ENCODE measurements around the gene LPAR2.

Gene LPAR2

DNA sequence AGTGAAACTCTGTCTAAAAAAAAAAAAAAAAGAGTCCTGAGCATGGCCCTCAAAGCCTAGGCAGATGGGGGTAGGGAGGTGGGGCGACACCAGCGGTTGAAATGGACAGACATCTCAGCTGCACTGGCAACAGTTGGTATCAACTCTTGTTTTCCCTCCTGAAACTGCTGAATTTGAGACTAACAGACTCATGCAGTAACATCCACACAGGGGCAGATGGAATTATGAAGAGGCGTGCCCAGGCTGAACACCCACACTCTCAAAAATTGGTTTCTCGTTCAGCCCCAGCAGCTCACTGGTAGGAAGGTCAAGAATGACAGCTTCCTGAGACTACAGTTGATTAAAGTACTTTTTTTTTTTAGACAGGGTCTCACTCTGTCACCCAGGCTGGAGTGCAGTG, 33.6 kb downstream of the LPAR2 start:
- DNase-seq: no peak

DNA sequence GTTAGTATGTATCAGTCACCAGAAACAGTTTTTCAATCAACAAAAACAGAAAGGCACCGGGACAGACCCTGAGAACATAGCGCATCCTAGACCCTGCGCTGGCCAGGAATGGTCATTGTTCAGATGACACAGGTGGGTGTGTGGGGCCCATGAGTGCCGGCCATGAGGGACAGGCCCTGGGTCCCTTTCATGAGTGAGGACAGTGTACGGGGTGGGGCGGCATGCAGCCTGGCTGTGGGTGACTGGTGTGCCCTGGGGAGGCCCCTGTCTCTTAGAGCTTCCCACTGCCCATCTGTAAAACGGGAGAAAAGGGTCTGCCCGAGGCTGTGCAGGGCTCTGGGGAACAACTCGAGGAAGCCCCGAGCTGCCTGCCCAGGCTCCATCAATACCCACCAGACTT, 35.3 kb downstream of the LPAR2 start:
- no peak for DNase-seq

DNA sequence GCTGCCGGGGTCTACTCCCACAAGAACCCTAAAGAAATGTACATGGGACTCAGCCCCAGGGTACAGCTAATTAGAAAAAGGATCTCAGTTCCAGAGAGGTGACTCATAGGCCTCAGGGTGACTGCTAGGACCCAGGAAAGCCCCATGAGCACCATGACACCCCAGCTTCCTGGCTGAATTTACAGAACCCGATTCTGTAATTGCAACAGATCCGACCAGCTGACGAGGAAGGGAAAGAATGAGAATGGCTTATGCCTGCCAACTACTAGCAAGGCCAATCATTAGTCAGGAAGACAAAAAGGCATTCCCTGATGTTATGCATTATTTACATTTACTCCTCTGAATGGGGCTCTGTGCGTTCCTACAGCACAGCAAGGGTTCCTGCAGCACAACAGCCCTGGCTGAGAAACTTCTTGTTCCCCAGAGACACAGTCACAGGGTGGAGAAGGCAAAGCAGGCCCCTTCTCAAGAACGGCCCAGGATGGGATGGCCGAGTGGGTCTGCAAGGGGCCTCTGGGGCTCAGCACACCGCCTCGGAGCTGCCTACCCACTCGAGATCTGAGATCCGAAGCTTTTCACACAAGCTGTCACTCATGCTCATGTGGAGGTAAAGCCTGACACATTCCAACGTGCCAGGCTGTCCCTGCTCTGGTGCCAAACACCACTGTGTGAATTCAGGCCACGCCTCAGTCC, 36.7 kb downstream of the LPAR2 start:
- peak in 1 of 2 donors; percentile 41 for DNase-seq

DNA sequence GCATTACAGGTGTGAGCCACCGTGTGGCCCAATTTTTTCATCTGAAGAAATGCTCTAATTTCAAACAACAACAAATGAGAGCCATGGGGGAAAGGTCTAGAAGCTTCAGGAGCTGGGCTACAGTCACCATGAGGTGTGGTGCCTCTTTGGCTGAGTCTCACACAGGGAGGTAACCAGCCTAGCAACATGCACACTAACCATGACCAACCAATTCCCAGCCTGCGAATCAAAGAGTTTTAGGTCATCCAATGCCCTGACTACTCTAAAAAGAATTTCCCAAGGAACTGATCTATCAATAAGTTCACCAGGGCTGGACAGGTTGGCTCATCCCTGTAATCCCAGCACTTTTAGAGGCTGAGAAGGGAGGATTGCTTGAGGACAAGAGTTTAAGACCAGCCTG, 39.5 kb downstream of the LPAR2 start:
- no peak for DNase-seq

DNA sequence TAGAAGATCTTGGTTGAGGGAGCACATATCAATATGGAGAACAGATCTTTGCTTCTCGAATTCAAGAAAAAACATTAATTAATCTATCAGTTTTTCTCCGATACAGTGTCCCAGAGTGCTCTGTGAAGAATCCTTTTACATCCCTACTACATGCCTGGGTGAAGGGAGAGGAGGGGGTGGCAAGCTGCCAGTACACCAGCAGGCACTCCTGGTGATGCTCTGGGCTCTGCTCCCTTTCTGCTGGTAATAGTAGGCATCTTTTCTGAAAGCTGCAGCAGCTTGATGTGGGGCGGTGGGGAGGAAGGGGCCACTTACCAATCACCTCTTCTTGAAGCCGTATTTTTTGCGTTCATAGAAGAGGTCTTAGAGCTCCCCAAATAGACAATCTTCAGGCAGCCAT, 40.2 kb downstream of the LPAR2 start:
- no peak for DNase-seq

DNA sequence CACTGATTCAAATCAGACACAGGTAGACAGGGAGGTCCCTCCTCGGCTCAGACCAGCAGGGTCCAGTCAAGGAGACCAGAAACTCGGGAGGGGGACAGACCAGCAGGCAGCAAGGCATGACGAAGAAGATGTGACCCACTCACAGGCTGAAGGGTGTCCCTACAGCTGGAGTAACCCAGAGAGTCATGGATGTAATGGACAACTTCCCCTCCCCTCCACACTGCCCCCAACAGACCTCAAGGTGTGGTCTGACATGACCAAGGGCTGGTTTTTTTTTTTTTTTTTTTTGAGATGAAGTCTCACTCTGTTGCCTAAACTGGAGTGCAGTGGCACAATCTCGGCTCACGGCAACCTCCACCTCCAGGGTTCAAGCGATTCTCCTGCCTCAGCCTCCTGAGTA, 43.7 kb downstream of the LPAR2 start:
- no peak for DNase-seq

DNA sequence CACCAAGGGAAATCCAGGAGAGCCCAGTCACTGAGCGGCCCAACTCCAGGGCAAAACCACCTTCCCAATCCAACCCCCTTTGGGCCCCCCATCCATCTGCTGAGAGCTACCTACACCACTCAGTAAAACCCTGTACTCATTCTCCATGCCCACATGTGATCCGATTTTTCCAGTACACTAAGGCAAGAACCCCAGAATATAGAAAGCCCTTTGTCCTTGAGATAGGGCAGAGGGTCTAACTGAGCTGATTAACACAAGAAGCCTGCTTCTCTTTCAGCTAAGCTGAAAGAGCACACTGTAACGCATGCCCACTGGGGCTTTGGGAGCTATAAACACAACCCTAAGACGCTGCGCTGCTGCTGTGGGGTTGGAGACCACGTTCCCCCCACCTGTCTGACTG, 45.5 kb downstream of the LPAR2 start:
- no peak for DNase-seq

DNA sequence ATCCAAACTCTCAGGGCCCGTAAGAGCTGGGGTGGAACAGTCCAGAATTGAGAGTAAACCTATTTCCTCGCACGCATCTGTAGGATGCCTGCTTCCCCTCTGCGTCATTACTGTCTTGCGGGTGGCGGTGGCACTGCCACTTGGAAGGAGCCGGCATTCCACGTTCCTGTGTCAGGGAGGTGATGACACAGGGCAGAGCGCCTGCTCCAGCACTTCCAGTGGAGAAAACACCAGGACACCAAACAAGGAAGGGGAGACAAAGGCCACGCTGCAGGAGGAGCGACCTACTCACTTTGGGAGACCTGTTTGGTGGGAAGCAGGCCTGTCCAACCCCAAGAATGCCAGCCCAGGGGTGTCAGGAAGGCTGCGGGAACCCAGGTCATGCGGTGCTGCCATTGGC, 46.6 kb downstream of the LPAR2 start:
- DNase-seq: no peak

DNA sequence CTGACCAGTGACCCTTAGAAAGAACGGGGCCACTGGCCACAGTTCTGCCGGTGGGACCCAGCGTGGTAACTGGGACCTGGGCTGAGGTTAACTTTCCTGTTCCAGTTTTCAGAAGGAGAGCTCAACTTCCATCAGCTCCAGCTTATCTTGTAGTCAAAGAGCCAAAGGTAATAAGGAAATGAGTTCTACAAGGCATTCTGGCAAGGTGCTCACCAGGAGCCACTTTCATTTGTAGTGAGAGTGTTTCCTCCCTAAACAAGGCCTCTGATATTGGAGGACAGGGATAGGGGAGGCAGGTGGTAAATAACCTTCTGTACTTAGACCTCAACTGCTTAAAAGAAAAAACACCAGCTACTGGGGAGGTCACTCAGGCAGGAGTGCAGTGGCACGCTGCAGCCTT, 47.6 kb downstream of the LPAR2 start:
- no peak for DNase-seq

DNA sequence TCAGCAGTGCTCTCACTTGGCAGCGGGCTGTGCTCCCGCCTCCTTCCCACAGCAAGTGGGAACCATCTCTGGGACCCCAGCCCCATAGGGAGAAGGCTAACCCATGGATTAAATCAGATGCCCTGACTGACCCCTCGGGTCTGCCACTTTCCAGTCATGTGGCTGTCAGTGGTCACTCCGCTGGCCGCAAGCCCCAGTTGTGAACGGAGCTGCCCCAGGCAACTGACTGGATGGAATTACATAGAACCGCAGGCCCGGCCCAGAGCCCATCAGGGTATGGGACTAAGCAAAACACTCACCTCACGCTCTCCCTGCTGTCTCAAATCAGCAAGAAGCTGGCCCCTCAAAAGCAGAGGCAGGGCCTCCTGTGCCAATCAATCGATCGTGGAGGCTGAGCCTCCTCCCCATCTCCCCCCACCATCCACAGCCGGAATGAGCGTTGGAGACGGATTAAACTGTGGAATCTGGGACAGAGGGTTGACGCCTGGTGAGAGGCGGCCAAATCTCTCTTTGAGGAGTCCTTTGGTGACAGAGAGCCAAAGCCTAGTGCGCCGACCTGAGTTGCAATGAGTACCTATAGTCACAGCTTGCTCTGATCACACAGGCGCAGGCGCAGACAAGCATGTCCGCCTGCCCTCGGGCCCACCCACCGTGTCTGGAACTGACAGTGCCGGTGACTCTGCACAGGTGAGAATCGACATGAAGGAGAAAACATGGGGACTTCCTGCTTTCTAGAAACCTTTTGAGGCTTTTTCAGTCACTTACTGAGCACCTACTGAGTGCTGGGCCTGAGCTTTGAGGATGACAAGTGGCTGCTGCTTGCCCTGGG, 48.3 kb downstream of the LPAR2 start:
- no peak for DNase-seq

DNA sequence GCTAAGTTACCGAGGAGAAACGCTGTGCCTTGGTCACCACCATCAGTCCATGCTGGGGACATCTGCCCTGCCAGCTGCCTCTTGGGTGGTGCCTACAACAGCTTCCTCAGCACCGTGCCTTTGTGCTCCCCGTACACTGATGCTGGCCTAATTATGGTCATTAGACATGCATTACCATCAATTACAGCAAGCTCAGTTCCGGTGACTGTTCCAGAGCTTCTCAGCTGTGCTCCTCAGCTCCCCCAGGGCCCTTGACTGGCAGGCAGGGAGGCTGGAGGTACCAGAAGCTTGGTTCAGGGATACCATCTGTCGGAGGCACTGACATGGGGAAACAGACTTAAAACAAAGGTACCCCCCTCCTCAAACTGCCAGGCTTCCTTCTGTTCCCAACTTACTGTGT, 49.8 kb downstream of the LPAR2 start:
- DNase-seq: no peak

DNA sequence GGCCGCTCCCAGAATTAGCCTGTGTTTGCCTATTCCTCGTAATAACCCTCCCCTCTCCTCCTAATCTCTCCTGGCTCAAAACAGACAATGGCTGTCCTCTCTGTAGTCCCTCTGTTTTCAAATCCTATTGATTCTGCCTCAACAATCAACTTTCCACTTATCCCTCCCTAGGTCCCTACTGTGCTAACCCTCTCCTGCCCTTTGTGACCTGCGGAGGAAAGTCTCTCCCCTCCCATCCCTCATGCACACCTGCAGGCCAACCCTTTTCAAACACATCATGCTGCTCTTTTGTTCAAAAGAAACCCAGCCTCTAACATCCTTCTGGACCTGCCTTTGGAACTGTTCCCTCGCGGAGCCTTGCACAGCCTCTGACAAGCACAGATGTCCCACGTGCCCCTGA, 52.6 kb downstream of the LPAR2 start:
- DNase-seq: no peak
